LHCN-M2 (cell line): ENCODE results near the gene TOMM20. TPM values are rescaled to one million over a fixed set of nuclear protein-coding genes. Genes with fewer than 3 reads are reported as not detected.
"Not testable (repeated sequence)": the region's sequence is repeated elsewhere in the genome, so short reads cannot be mapped to it uniquely, and the experiment has no call there.

Experiments used
- DNase-seq: peaks from one replicate; pipeline ENCODE4 v3.0.0-alpha.2; 2012; ENCODE audit warnings: low read depth
- polyA plus RNA-seq: library from polyadenylated mRNA; unstranded; fragments of >200 nt; gene quantifications from one replicate; pipeline ENCODE4 v1.2.1, GENCODE V29; 2012; ENCODE audit warnings: missing spikeins
- total RNA-seq: library from RNA; depleted of rRNA; stranded (reverse); fragments of >200 nt; gene quantifications from 2 replicates; pipeline ENCODE4 v1.2.3, GENCODE V29; 2014; rRNA removed

The TOMM20 gene
- total RNA-seq, result 82.1 and 113 TPM in 2 replicates
- 52.1 TPM for polyA plus RNA-seq

DNA sequence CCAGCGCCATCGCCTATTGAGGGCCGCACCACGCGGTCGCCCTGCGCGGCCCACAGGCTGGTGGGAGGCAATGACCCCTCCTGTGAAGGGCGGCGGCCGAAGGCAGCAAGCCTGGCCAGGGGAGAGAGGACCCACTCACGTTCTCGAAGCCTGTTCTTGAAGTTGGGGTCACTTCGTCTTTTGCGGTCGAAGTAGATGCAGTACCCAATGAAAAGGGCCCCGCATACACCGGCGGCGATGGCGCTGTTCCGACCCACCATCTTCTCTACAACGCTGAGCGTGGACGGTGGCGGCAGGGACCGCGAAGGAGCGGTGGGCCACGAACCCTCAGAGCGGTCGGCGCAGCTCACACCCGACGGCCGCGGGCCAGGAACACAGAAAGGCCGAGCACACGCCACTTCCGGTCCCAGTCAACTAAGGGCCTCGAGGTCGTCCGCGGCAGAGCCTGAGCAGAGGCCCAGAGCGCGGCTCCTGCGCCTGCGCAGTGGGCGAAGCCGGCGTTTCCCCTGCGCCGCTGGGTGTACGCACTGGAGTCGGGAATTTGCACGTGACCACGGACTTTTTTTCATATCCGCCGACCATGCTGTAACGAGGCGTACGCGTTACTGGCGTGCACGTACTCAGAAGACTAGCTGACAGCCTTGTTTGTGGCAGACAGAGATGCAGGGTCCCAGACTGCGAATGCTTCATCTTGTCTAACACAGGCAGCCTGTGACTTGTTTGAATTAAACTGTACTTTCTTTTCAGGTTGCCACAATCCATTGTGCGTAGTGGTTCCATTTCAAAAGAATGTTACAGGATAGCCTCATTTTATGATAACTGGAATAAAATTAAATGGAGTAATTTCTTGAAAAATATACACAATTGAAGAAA is at the start of gene TOMM20:
Gene TOMM20, minus strand, starts transcription at position 382 of the 873 bp plus-strand sequence. Its CDS starts 122 bp downstream, at position 260.
- DNase-seq, result peak; percentile 98

GRCh38 chr1:235176486-235176885 is 47.8 kb upstream of the TOMM20 start:
- no peak for DNase-seq

DNA sequence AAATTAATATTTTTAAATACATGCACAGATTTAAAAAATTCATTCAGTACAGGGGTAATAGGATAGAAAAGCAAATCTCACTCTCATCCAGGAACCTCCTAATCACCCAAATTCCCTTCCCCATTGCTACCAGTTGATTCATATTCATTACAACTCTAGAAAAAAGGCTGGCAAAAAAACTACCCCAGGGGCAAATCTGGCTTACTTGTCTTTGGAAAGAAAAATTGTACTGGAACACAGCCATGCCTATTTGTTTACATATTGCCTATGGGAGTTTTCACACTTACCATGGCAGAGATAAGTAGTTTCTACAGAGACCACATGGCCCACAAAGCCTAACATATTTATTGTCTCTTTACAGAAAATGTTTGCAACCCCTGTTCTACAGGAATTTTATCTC is 41.3 kb upstream of the TOMM20 start:
- no peak for DNase-seq

- no peak for DNase-seq
Observed at GRCh38 chr1:235168375-235168774, 39.7 kb upstream of the TOMM20 start.

- DNase-seq, result no peak
Observed at GRCh38 chr1:235161685-235162327, 33.2 kb upstream of the TOMM20 start.

DNA sequence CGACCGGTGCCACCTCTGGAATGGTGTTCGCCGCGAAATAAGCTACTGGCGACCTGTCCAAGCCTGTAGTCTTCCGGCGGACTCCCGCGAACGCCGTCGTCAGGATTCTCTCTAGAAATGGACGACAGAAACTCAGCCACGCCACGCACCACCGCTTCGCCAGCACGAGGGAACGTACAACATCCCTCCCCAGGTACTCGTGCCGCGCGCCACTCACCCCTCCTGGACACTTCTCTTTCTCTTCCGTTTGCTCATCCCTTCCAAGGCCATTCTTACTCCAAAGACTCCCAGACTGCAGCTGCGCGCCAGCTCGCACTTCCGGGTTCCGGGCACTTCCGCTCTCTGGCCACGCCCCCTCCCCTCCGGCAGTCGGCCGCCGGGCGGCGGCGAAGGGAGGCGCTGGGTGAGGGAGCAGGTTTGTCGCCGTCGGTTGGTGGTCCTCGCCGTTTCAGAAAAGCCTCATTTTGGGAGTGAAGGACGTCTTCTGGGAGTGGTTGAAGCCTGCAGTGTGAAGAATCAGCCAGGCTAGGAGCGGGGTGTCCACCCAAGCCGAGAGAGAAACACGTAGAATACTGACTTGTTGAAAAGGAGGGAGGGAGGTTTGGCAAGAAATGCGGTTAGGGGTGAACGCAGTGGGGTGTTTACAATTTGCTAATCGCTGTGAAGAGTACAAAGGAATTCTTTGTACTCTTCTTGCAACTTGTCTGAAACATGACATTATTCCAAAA is 32.5 kb upstream of the TOMM20 start, which contains the start of gene RBM34:
Gene RBM34, minus strand, starts transcription at position 294 of the 728 bp plus-strand sequence. Its CDS starts 24 bp downstream, at position 270.
- DNase-seq, result peak; percentile 84

GRCh38 chr1:235160383-235160956 is 31.8 kb upstream of the TOMM20 start:
- peak; percentile 56 for DNase-seq

DNA sequence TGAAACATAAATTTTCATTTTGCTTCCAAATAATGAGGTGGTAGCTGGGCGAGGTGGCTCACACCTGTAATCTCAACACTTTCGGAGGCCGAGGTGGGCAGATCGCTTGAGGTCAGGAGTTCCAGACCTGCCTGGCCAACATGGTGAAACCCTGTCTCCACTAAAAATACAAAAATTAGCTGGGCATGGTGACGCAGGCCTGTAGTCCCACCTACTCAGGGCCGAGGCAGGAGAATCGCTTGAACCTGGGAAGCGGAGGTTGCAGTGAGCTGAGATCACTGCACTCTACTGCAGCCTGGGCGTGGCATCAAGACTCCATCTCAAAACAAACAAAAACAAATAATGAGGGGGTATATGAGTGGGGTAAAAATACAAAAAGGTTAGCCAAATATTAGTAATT is 31.3 kb upstream of the TOMM20 start:
- not testable (repeated sequence) for DNase-seq

DNA sequence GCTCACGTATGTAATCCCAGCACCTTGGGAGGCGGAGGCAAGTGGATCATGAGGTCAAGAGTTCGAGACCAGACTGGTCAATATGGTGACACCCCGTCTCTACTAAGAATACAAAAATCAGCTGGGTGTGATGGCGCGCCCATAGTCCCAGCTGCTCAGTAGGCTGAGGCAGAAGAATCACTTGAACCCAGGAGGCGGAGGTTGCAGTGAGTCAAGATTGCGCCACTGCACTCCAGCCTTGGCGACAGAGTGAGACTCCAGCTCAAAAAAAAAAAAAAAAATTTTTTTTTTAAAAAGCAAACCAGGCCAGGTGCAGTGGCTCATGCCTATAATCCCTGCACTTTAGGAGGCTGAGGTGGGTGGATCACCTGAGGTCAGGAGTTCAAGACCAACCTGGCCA is 30.6 kb upstream of the TOMM20 start:
- DNase-seq, result not testable (repeated sequence)

- DNase-seq, result no peak
Observed at GRCh38 chr1:235158680-235159079, 30.0 kb upstream of the TOMM20 start.

GRCh38 chr1:235157150-235157549 is 28.5 kb upstream of the TOMM20 start:
- no peak for DNase-seq

GRCh38 chr1:235156740-235157139 is 28.1 kb upstream of the TOMM20 start:
- DNase-seq, result no peak

GRCh38 chr1:235156265-235156664 is 27.6 kb upstream of the TOMM20 start:
- no peak for DNase-seq

GRCh38 chr1:235152235-235152634 is 23.6 kb upstream of the TOMM20 start:
- no peak for DNase-seq

DNA sequence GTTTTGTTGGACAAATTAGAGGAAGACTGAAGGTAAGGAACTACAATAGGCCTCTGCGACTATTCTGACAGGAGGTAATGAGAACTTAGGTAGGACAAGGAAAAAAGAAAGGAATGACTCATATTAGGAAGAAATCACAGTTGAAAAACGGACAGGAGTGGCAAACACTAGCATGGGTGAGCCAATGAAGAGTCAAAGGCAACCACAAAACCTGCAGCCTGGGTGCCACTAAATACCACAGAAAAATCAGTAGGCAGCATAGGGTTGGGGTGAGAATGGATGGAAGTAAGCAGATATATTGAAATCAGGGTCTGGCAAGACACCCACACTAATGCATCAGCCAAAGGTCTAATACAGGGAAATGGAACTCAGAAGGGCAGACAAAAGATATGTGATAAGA is 22.4 kb upstream of the TOMM20 start:
- no peak for DNase-seq

DNA sequence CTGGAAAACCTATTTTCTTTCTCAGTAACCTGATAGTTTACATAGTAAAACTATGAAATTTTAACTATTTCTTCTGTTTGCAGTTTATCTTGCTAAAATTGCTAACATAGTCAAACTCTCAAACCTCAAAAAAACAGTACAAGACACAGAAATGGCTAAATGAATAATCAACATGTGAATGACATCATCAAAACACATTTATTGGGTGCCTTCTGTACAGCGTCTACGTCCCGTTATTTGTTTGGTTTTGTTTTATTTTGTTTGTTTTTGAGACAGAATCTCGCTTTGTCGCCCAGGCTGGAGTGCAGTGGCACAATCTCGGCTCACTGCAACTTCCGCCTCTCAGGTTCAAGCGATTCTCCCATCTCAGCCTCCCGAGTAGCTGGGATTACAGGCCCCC is 21.2 kb upstream of the TOMM20 start:
- DNase-seq, result no peak

DNA sequence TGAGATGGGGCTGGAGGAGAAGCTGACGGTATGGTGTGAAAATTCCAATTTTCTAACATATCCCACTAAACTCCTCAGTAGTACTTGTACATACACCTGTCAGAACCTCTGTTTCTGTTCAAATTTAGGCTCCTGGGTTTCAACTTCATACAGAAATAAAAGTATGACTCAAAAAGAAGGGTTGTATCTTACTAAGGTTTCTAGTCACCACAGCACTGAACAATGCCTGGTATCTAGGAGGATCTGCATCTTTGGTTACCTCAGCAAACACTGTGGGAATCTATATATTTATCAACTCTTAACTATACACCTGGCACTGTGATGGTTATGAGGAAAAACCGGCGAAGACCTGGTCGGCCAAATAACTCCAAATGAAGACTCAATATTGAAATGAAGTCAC is 18.6 kb upstream of the TOMM20 start:
- no peak for DNase-seq

DNA sequence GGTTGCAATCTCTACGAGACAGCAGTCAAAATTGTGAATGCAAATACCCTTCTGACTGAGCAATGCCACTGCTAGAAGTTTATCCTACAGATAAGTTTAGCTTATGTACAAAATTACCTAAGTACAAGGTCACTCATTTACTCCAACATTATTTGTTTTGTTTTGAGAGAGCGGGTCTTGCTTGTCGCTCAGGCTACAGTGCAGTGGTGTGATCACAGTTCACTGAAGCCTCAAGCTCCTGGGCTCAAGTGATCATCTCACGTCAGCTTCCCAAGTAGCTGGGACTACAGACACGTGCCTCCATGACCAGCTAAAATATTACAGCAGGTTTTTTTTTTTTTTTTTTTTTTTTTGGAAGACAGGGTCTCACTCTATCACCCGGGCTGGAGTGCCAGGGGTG is 17.0 kb upstream of the TOMM20 start:
- DNase-seq, result no peak

GRCh38 chr1:235142991-235143390 is 14.4 kb upstream of the TOMM20 start:
- peak; percentile 17 for DNase-seq

DNA sequence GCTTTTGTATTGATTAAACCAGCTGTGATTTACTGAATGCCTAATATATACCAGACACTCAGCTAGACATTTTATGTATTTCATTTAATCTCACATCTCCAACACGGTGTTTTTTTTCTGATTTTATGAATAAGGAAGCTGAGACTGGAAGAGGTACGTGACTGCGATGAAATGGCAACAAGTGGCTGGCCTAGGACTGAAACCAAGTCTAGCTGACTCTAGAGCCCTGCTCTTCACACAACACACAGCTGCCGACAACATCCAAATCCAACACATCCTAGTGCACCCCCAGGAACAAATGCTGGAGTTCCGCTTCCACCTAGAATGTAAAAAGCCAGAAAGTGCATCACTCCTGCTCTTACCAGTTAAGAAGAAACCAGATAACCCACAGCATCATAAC is 10.7 kb upstream of the TOMM20 start:
- DNase-seq, result no peak

GRCh38 chr1:235138821-235139220 is 10.2 kb upstream of the TOMM20 start:
- DNase-seq, result peak; percentile 21

DNA sequence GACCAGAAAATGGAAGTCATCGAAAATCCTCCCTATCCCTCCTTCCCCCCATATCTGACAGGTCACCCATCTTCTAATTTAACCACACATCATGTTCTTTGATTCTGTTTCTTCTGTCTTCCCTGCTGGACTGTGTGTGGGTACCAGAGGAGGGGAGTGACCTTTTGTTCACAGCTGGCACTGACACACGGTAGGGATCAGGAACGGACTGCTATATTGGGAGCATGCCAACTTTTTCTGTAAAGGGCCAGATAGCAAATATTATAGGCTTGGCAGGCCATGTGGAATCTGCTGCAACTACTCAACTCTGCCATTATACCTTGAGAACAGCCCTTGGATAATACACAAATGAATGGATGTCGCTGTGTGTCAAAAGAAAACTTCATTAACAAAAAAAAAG is 7.5 kb upstream of the TOMM20 start:
- peak; percentile 24 for DNase-seq
